ENCODE measurements around the gene SULT1A2. TPM values are rescaled to one million over a fixed set of nuclear protein-coding genes. Genes with fewer than 3 reads are reported as not detected.
"Not testable (repeated sequence)": the region's sequence is repeated elsewhere in the genome, so short reads cannot be mapped to it uniquely, and the experiment has no call there.

The SULT1A2 gene
- total and polyA plus RNA-seq, 2 donors from 2014 or later, result 1.1 to 13.3 TPM

DNA sequence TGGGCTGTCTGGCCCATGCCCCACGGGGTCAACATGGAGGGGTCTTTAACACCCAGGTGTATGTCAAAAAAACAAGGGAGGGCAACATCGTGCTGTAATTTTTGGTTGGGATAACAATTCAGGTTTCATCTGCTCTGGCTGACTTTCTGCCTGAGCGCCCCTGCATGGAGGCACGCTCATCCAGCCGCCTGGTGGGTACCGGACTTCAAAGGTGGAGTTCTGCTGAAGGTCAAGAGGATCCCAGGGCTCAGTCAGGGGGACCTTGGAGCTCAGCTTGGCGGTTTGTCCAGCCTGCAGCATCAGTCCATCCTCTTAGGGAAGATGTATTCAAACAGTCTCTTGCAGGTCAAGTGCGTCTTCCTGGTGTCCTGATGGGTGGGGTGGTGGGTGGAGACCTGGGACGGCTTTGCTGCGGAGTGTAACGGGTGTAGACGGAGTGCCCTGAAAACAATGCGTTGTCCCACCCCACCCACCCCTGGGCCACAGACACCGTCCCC lies 48.5 kb downstream of the SULT1A2 start:
- H3K4me3 ChIP-seq (ENCODE audit: low read length in 3 of 3), result no peak overlapping the region
- no peak for FAIRE-seq
- no peaks in the 10 kb centered on the region for H3K9me3 ChIP-seq (ENCODE audit: control insufficient read depth in 2 of 3, insufficient read depth in 1 of 3, low read length in 3 of 3)
- no peaks in the 10 kb centered on the region for H3K36me3 ChIP-seq (ENCODE audit: control insufficient read depth in 2 of 3, insufficient read depth in 3 of 3, low read length in 3 of 3)
- no peak for DNase-seq
- TF ChIP-seq, protein P1, sequence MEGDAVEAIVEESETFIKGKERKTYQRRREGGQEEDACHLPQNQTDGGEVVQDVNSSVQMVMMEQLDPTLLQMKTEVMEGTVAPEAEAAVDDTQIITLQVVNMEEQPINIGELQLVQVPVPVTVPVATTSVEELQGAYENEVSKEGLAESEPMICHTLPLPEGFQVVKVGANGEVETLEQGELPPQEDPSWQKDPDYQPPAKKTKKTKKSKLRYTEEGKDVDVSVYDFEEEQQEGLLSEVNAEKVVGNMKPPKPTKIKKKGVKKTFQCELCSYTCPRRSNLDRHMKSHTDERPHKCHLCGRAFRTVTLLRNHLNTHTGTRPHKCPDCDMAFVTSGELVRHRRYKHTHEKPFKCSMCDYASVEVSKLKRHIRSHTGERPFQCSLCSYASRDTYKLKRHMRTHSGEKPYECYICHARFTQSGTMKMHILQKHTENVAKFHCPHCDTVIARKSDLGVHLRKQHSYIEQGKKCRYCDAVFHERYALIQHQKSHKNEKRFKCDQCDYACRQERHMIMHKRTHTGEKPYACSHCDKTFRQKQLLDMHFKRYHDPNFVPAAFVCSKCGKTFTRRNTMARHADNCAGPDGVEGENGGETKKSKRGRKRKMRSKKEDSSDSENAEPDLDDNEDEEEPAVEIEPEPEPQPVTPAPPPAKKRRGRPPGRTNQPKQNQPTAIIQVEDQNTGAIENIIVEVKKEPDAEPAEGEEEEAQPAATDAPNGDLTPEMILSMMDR (IDR thresholded peaks at IDR 0.05; ENCODE audit: borderline replicate concordance, extremely low read depth, insufficient read depth), result no peak
- H3K9ac ChIP-seq (ENCODE audit: low read length in 3 of 3), result no peak overlapping the region
- intact Hi-C loops (cut with DNase I), result loop anchor here (10.0 kb wide), 1 partner anchor 54 kb away; the partner anchor contains the start of genes APOBR and CLN3
- no peaks in the 10 kb centered on the region for H3K4me1 ChIP-seq (ENCODE audit: control insufficient read depth in 2 of 3, insufficient read depth in 2 of 3, low read depth in 1 of 3, low read length in 3 of 3)
- no peaks in the 10 kb centered on the region for H3K27me3 ChIP-seq (ENCODE audit: control insufficient read depth, insufficient read depth, low read length)
- H3K27ac ChIP-seq (ENCODE audit: low read depth in 2 of 2, low read length in 2 of 2), result no peak overlapping the region

DNA sequence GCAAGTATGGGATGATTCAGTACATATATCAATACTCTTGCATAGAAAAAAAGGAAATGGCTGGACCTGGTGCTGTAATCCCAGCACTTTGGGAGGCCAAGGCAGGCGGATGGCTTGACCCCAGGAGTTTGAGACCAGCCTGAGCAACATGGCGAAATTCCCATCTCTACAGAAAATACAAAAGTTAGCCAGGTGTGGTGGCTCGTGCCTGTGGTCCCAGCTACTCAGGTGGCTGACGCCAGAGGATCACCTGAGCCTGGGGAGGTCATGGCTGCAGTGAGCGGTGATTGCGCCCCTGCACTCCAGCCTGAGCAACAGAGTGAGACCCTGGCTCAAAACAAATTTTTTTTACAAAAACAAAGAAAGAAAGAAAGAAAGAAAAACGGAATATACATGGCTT lies 50.2 kb downstream of the SULT1A2 start:
- H3K4me1 ChIP-seq (ENCODE audit: control insufficient read depth in 2 of 3, insufficient read depth in 2 of 3, low read depth in 1 of 3, low read length in 3 of 3), result no peaks in the 10 kb centered on the region
- TF ChIP-seq, protein P1 (IDR thresholded peaks at IDR 0.05; ENCODE audit: borderline replicate concordance, extremely low read depth, insufficient read depth), result no peak
- H3K27me3 ChIP-seq (ENCODE audit: control insufficient read depth, insufficient read depth, low read length), result no peaks in the 10 kb centered on the region
- no peak overlapping the region for H3K4me3 ChIP-seq (ENCODE audit: low read length in 3 of 3)
- no peak for FAIRE-seq
- H3K27ac ChIP-seq (ENCODE audit: low read depth in 2 of 2, low read length in 2 of 2), result no peak overlapping the region
- H3K9me3 ChIP-seq (ENCODE audit: control insufficient read depth in 2 of 3, insufficient read depth in 1 of 3, low read length in 3 of 3), result no peaks in the 10 kb centered on the region
- no peak overlapping the region for H3K9ac ChIP-seq (ENCODE audit: low read length in 3 of 3)
- DNase-seq, result no peak
- no peaks in the 10 kb centered on the region for H3K36me3 ChIP-seq (ENCODE audit: control insufficient read depth in 2 of 3, insufficient read depth in 3 of 3, low read length in 3 of 3)
- intact Hi-C loops (cut with DNase I), result loop anchor here (10.0 kb wide), 1 partner anchor 52 kb away; the partner anchor contains the start of genes APOBR and CLN3

DNA sequence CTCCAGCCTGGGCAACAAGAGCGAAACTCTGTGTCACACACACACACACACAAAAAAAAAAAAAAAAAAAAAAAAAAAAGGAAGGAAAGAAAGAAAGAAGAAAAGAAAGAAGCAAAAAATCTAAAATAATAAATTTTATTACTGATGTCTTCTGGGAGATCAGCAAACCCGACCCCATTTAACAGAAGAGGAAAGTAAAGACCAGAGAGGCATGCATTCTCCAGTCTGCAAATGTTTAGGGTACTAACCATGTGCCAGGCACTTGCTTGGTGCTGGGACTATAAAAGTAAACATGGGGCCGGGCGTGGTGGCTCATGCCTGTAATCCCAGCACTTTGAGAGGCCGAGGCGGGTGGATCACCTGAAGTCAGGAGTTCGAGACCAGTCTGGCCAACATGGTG lies 50.9 kb downstream of the SULT1A2 start:
- not testable (repeated sequence) for H3K36me3 ChIP-seq (ENCODE audit: control insufficient read depth in 2 of 3, insufficient read depth in 3 of 3, low read length in 3 of 3); H3K4me3 ChIP-seq (ENCODE audit: low read length in 3 of 3); H3K27me3 ChIP-seq (ENCODE audit: control insufficient read depth, insufficient read depth, low read length); H3K9me3 ChIP-seq (ENCODE audit: control insufficient read depth in 2 of 3, insufficient read depth in 1 of 3, low read length in 3 of 3); DNase-seq; H3K9ac ChIP-seq (ENCODE audit: low read length in 3 of 3); FAIRE-seq; H3K27ac ChIP-seq (ENCODE audit: low read depth in 2 of 2, low read length in 2 of 2); H3K4me1 ChIP-seq (ENCODE audit: control insufficient read depth in 2 of 3, insufficient read depth in 2 of 3, low read depth in 1 of 3, low read length in 3 of 3)
- intact Hi-C loops (cut with DNase I), result loop anchor here (10.0 kb wide), 1 partner anchor 51 kb away; the partner anchor contains the start of genes APOBR and CLN3

DNA sequence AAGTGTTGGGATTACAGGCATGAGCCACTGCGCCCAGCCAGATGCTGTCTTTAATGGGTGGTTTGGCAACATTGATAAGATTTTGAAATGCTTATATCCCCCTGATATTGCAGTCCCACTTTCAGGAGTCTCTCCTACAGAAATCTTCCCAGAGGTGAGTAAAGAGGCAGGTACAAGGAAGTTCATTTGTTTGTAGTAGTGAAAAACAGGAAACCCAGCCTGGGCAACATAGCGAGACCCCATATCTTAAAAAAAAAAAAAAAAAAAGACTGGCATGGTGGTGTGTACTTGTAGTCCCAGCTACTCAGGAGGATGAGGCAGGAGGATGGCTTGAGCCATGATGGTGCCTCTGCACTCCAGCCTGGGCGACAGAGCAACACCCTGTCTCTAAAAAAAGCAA lies 51.9 kb downstream of the SULT1A2 start:
- Histone ChIP-seq H3K36me3 (ENCODE audit: control insufficient read depth in 2 of 3, insufficient read depth in 3 of 3, low read length in 3 of 3) (no peaks in the 10 kb centered on the region), H3K9ac (ENCODE audit: low read length in 3 of 3) (no peak overlapping the region), H3K27ac (ENCODE audit: low read depth in 2 of 2, low read length in 2 of 2) (no peak overlapping the region), H3K27me3 (ENCODE audit: control insufficient read depth, insufficient read depth, low read length) (no peaks in the 10 kb centered on the region), H3K9me3 (ENCODE audit: control insufficient read depth in 2 of 3, insufficient read depth in 1 of 3, low read length in 3 of 3) (no peaks in the 10 kb centered on the region), H3K4me3 (ENCODE audit: low read length in 3 of 3) (no peak overlapping the region), H3K4me1 (ENCODE audit: control insufficient read depth in 2 of 3, insufficient read depth in 2 of 3, low read depth in 1 of 3, low read length in 3 of 3) (no peaks in the 10 kb centered on the region)
- TF ChIP-seq, protein P1 (IDR thresholded peaks at IDR 0.05; ENCODE audit: borderline replicate concordance, extremely low read depth, insufficient read depth), result no peak
- intact Hi-C loops (cut with DNase I), result loop anchor here (10.0 kb wide), 1 partner anchor 50 kb away; the partner anchor contains the start of genes APOBR and CLN3
- FAIRE-seq (no peak), DNase-seq (no peak)
